ENCODE results near the gene GPR18.

Gene GPR18

DNA sequence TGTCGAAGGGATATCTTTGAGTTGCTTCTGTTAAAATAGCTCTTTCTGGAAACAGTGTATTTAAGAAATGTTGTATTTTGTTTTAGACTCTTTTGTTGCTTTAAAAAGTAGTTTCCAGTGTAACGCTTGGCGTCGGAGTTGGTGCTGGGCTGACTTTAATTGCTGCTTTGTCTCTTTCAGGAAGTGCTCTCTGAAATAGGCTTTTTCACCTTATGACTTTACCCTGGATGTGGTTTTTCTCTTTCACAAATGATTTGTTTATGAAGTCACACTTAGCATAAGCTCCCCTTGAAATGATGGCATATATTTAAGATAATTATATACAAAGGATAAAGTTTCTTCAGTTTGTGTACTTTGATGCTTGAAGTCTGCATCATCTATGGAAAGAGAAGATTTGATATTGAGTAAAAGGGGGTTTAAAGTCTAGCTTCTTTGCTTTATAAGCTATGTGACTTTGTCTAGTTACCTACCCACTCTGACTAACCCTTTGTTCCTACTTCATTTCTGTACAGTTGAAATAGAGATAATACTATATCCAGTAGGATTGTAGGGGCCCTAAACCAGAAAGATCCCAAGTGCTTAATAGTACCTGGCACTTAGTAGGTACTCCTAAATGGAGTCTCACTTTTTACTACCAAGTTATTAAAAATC lies at the start of gene GPR18:
GPR18 (minus strand) TSS at position 170 of the 651 bp plus-strand sequence. CDS start 2,507 bp downstream, outside the sequence.
- H3K27me3 ChIP-seq (ENCODE audit: insufficient read depth, low read depth, severe bottlenecking): no peaks in the 10 kb centered on the region
- no peak for TF ChIP-seq CTCF (IDR thresholded peaks at IDR 0.05; ENCODE audit: low read depth, low read length)
- H3K4me3 ChIP-seq (ENCODE audit: low read depth, low read length): no peak within 1 kb of the TSS
- no peak within 1 kb of the TSS for H3K27ac ChIP-seq
- no peak for DNase-seq
- H3K9me3 ChIP-seq (ENCODE audit: severe bottlenecking): no peaks in the 10 kb centered on the region
- peaks cover 22% of the 10 kb centered on the region for H3K36me3 ChIP-seq

- no peaks in the 10 kb centered on the region for H3K9me3 ChIP-seq (ENCODE audit: severe bottlenecking)
- H3K27ac ChIP-seq: no peak overlapping the region
- TF ChIP-seq CTCF (IDR thresholded peaks at IDR 0.05; ENCODE audit: low read depth, low read length): no peak
- no peak overlapping the region for H3K4me3 ChIP-seq (ENCODE audit: low read depth, low read length)
- H3K36me3 ChIP-seq: peaks cover 20% of the 10 kb centered on the region
- no peaks in the 10 kb centered on the region for H3K27me3 ChIP-seq (ENCODE audit: insufficient read depth, low read depth, severe bottlenecking)
- no peak for DNase-seq
Measured at GRCh38 chr13:99307648-99308339, 49.6 kb upstream of the GPR18 start.

- TF ChIP-seq CTCF (IDR thresholded peaks at IDR 0.05; ENCODE audit: low read depth, low read length): no peak
- Histone ChIP-seq H3K27me3 (ENCODE audit: insufficient read depth, low read depth, severe bottlenecking) (no peaks in the 10 kb centered on the region), H3K36me3 (peaks cover 20% of the 10 kb centered on the region), H3K27ac (no peak within 1 kb of the TSS), H3K9me3 (ENCODE audit: severe bottlenecking) (no peaks in the 10 kb centered on the region), H3K4me3 (ENCODE audit: low read depth, low read length) (no peak within 1 kb of the TSS)
- DNase-seq: no peak
Measured at GRCh38 chr13:99307247-99307646, 49.1 kb upstream of the GPR18 start, which contains the start of gene GPR183. GPR183 (minus strand) TSS chr13:99307399; CDS start chr13:99296145, 11,254 bp downstream.

DNA sequence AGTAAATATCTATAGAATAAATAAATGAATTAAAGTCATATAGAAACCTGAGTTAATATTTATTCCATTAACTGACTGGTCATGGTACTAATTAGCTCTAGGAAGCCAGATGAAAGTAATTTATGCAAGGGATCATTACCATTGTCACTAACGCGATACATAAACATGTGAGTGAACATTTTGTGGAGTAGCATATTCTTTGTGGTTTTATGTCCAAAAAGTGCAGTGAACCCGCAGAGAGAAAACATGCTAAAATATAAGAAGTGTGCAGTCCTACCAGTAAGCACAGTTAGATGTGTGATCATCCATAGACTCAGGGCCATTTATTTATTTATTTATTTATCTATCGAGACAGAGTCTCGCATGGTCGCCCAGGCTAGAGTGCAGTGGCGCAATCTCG lies 47.4 kb upstream of the GPR18 start:
- no peak overlapping the region for H3K4me3 ChIP-seq (ENCODE audit: low read depth, low read length)
- H3K27ac ChIP-seq: no peak overlapping the region

DNA sequence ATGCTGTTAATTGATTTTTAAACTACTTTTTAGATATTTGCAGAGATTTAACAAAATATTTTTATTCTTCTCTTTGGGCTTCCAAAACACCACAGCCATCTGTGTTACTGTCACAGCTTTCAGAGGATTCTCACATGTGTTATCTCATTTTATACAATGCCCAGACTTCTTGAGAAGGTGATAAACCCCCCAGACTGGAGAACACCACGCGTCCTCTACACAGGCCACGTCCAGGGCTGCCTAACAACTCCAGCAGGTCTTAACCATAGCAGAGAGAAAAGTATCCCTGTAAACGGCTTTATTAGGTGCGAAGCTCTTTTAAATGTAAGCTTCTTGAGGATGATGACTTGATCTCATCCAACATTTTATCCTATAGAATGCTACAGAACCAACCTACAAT lies 47.0 kb upstream of the GPR18 start:
- TF ChIP-seq CTCF (IDR thresholded peaks at IDR 0.05; ENCODE audit: low read depth, low read length): no peak
- no peak overlapping the region for H3K4me3 ChIP-seq (ENCODE audit: low read depth, low read length)
- H3K27me3 ChIP-seq (ENCODE audit: insufficient read depth, low read depth, severe bottlenecking): no peaks in the 10 kb centered on the region
- peaks cover 20% of the 10 kb centered on the region for H3K36me3 ChIP-seq
- DNase-seq: no peak
- no peak overlapping the region for H3K27ac ChIP-seq
- H3K9me3 ChIP-seq (ENCODE audit: severe bottlenecking): no peaks in the 10 kb centered on the region

More for the DNA sequence above, 47.4 kb upstream of the GPR18 start:
- peaks cover 20% of the 10 kb centered on the region for H3K36me3 ChIP-seq
- DNase-seq: no peak
- no peaks in the 10 kb centered on the region for H3K27me3 ChIP-seq (ENCODE audit: insufficient read depth, low read depth, severe bottlenecking)
- TF ChIP-seq CTCF (IDR thresholded peaks at IDR 0.05; ENCODE audit: low read depth, low read length): no peak
- no peaks in the 10 kb centered on the region for H3K9me3 ChIP-seq (ENCODE audit: severe bottlenecking)
